ENCODE measurements around the gene ZNF408.

ZNF408 gene

DNA sequence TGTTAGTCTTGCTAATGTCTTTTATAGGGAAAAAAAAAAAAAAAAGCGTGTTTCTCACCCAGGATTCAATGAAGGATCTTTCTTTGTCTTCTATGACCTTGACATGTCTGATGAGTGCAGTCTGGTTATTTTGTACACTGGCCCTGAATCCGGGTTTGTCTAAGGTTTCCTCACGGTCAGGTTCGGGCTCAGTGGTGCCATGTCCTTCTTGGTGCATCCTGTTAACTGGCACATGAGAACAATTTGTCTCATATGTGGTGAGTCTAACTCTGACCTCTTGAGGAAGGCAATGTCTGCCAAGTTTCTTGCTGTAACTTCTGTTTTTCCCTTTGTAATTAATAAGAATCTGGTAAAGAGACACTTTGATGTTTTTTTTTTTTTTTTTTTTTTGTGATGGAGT is 30.7 kb downstream of the ZNF408 start:
- H3K9ac ChIP-seq, result no peak overlapping the region
- TF ChIP-seq Cebpa-rat (IDR thresholded peaks at IDR 0.05), result no peak
- no peaks in the 10 kb centered on the region for H3K27me3 ChIP-seq
- no peak overlapping the region for H3K27ac ChIP-seq
- no peaks in the 10 kb centered on the region for H3K9me3 ChIP-seq (replicated peaks in 1 of 11)
- H4K20me1 ChIP-seq, result no peaks in the 10 kb centered on the region
- H3K4me2 ChIP-seq, result no peak overlapping the region
- no peaks in the 10 kb centered on the region for H3K4me1 ChIP-seq
- no peak overlapping the region for H3K4me3 ChIP-seq
- H3K36me3 ChIP-seq, result no peaks in the 10 kb centered on the region

DNA sequence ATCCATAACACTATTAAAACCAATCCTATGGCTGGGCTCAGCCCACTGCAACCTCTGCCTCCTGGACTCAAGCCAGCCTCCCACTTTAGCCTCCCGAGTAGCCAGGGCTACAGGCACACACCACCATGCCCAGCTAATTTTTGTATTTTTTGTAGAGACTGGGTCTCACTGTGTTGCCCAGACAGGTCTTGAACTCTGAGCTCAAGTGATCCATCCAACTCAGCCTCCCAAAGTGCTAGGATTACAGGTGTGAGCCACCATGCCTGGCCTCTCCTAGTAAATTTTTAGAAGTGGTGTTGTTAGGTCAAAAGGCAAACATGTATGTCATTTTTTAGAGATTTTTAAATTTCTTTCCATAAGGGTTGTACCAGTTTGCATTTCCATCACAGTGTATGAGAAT is 32.4 kb downstream of the ZNF408 start:
- Histone ChIP-seq H3K27ac (no peak overlapping the region), H3K9me3 (replicated peaks in 1 of 11) (no peaks in the 10 kb centered on the region), H3K36me3 (0 out of 22 replicates have a peak, but pooled peaks cover 0 to under 1% (median 0%) of the 10 kb centered on the region in 11 experiments), H3K9ac (no peak overlapping the region), H3K4me1 (no peaks in the 10 kb centered on the region), H3K27me3 (no peaks in the 10 kb centered on the region), H3K4me2 (no peak overlapping the region), H3K4me3 (no peak overlapping the region), H4K20me1 (no peaks in the 10 kb centered on the region)
- TF ChIP-seq Cebpa-rat (IDR thresholded peaks at IDR 0.05), result no peak

DNA sequence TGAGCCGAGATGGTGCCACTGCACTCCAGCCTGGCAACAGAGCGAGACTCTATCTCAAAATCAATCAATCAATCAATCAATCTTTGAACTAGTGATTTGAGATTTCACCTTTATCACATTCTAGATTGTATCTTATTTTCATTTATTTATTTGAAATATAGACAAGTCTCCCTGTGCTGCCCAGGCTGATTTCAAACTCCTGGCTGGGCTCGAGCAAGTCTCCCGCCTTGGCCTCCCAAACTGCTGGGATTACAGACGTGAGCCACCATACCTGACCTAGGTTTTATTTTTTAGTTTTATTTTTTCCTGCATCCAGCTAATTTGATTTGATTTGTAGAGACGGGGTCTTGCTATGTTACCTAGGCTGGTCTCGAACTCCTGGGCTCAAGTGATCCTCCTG is 35.3 kb downstream of the ZNF408 start:
- Histone ChIP-seq H3K27me3 (no peaks in the 10 kb centered on the region), H3K4me1 (no peaks in the 10 kb centered on the region), H3K36me3 (peaks cover 2 to 30% (median 21%) of the 10 kb centered on the region in 11 experiments), H3K27ac (no peak overlapping the region), H3K9ac (no peak overlapping the region), H3K4me3 (no peak overlapping the region), H3K9me3 (replicated peaks in 1 of 11) (no peaks in the 10 kb centered on the region), H3K4me2 (no peak overlapping the region), H4K20me1 (no peaks in the 10 kb centered on the region)
- TF ChIP-seq Cebpa-rat (IDR thresholded peaks at IDR 0.05), result no peak

DNA sequence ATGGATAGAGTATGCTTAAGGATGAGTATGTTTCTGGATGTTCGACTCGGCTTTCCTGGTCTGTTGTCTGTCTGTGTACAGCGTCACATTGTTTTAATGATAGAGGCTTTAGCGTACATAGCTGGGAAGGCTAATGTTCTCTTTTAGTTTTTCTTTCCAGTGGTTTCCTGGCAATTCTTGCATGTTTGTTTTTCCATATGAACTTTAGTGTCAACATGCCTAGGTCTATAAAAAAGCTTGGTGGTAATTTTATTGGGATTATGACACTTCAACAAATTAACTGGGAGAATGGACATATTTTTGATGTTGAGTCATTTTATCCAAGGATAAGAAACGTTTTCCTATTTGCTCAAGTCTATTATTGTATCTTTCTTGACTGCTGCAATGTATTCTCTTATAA is 35.8 kb downstream of the ZNF408 start:
- Histone ChIP-seq H3K4me3 (no peak overlapping the region), H3K27ac (no peak overlapping the region), H3K27me3 (no peaks in the 10 kb centered on the region), H3K4me1 (no peaks in the 10 kb centered on the region), H3K4me2 (no peak overlapping the region), H3K9me3 (replicated peaks in 1 of 11) (no peaks in the 10 kb centered on the region), H4K20me1 (no peaks in the 10 kb centered on the region), H3K36me3 (peaks cover 7 to 34% (median 26%) of the 10 kb centered on the region in 11 experiments), H3K9ac (no peak overlapping the region)
- no peak for TF ChIP-seq Cebpa-rat (IDR thresholded peaks at IDR 0.05)

DNA sequence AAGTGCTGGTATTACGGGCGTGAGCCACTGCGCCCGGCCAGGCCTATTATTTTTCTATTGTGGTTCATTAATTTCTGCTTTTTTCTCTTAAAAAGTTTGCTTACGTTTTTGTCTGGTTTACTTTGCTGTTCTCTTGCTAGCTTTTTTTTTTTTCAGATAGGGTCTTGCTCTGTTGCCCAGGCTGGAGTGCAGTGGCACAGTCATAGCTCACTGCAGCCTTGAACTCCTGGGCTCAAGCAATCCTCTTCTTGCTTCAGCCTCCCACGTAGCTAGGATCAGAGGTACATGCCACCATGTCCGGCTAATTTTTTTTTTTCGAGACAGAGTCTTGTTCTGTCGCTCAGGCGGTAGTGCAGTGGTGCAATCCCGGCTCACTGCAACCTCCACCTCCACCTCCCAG is 36.9 kb downstream of the ZNF408 start:
- H3K4me1 ChIP-seq, result no peaks in the 10 kb centered on the region
- no peak overlapping the region for H3K4me3 ChIP-seq
- H3K36me3 ChIP-seq, result peaks cover 18 to 45% (median 37%) of the 10 kb centered on the region in 11 experiments
- H3K27ac ChIP-seq, result no peak overlapping the region
- no peak for TF ChIP-seq Cebpa-rat (IDR thresholded peaks at IDR 0.05)
- no peaks in the 10 kb centered on the region for H3K27me3 ChIP-seq
- H3K9me3 ChIP-seq (replicated peaks in 1 of 11), result no peaks in the 10 kb centered on the region
- H4K20me1 ChIP-seq, result no peaks in the 10 kb centered on the region
- H3K4me2 ChIP-seq, result no peak overlapping the region
- no peak overlapping the region for H3K9ac ChIP-seq

DNA sequence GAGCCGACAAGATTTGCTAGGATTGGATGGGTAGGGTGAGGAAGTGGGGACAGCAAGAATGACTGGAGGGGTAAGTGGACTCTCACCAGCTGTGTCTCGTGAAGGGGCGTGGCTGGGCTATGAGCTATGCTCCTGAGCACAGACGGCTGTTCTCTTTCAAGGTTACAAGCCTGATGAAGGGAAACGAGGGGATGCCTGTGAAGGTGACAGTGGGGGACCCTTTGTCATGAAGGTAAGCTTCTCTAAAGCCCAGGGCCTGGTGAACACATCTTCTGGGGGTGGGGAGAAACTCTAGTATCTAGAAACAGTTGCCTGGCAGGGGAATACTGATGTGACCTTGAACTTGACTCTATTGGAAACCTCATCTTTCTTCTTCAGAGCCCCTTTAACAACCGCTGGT is 38.1 kb downstream of the ZNF408 start:
- peaks cover 30 to 57% (median 48%) of the 10 kb centered on the region in 11 experiments for H3K36me3 ChIP-seq
- no peaks in the 10 kb centered on the region for H3K27me3 ChIP-seq
- H3K9me3 ChIP-seq (replicated peaks in 1 of 11), result no peaks in the 10 kb centered on the region
- no peak for TF ChIP-seq Cebpa-rat (IDR thresholded peaks at IDR 0.05)
- H3K4me2 ChIP-seq, result no peak overlapping the region
- no peak overlapping the region for H3K9ac ChIP-seq
- no peaks in the 10 kb centered on the region for H3K4me1 ChIP-seq
- H3K27ac ChIP-seq, result no peak overlapping the region
- no peaks in the 10 kb centered on the region for H4K20me1 ChIP-seq
- no peak overlapping the region for H3K4me3 ChIP-seq

DNA sequence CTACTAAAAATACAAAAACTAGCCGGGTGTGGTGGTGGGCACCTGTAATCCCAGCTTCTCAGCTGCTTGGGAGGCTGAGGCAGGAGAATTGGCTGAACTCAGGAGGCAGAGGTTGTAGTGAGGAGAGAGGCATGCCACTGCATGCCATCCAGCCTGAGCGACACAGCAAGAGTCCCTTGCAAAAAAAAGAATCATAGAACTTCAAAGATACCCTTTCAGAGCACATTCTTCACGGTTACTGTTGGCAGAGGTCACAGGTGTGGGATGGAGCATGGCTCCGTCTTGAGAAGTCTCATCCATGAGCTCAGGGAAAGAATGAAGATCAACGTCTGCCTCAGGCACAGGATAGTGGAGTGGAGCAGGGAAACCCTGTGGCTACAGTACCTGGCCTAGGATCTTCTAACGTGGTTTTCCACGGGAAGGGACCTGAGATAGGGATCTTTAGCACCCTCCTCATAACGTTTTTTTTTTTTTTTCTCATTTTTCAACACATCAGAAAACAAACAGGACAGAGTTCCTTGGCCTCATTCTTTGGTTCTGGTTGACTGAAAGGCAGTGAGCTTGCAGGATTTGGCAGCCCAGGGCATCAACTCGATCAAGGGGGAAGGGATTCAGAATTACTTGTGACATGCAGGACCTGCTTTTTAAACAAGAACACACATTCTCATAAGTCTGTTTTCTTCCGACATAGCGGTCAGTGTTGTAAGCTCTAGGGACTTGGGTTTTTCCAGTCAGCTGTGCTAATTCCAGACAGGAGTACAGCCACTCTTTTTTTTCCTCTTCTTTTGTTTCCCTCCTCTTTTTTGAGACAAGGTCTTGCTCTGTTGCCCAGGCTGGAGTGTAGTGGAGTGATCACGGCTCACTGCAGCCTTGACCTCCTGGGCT is 41.0 kb downstream of the ZNF408 start:
- no peak for TF ChIP-seq Cebpa-rat (IDR thresholded peaks at IDR 0.05)
- Histone ChIP-seq H4K20me1 (no peaks in the 10 kb centered on the region), H3K9me3 (replicated peaks in 1 of 11) (no peaks in the 10 kb centered on the region), H3K27ac (no peak overlapping the region; a peak in 1 of 22 replicates), H3K27me3 (no peaks in the 10 kb centered on the region), H3K36me3 (peaks cover 59 to 87% (median 78%) of the 10 kb centered on the region in 11 experiments), H3K4me3 (no peak overlapping the region), H3K4me1 (no peaks in the 10 kb centered on the region), H3K9ac (no peak overlapping the region), H3K4me2 (no peak overlapping the region)

DNA sequence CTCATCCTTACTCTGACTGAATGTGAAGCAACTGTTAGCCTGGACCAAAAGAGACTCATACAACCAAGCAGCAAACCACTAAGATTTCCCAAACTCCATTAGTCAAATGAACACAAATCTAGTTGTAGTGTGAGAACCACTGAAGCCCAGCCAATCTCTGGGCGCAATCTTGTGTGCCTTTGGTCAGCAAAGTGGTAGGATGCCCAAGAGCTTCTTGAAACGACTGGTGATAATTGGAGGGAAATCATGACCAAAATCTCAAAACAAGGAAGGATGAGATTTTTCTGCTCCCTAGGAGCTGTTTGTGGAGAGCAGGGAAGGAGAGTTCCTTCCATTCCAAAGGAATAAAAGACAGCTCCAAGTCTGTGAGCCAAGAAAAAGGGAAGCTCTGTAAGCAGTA is 42.2 kb downstream of the ZNF408 start:
- Histone ChIP-seq H3K9me3 (replicated peaks in 1 of 11) (no peaks in the 10 kb centered on the region), H4K20me1 (no peaks in the 10 kb centered on the region), H3K4me2 (no peak overlapping the region), H3K9ac (no peak overlapping the region), H3K27ac (no peak overlapping the region), H3K4me1 (no peaks in the 10 kb centered on the region), H3K4me3 (no peak overlapping the region), H3K36me3 (peaks cover 71 to 99% (median 90%) of the 10 kb centered on the region in 11 experiments), H3K27me3 (no peaks in the 10 kb centered on the region)
- TF ChIP-seq Cebpa-rat (IDR thresholded peaks at IDR 0.05), result no peak

DNA sequence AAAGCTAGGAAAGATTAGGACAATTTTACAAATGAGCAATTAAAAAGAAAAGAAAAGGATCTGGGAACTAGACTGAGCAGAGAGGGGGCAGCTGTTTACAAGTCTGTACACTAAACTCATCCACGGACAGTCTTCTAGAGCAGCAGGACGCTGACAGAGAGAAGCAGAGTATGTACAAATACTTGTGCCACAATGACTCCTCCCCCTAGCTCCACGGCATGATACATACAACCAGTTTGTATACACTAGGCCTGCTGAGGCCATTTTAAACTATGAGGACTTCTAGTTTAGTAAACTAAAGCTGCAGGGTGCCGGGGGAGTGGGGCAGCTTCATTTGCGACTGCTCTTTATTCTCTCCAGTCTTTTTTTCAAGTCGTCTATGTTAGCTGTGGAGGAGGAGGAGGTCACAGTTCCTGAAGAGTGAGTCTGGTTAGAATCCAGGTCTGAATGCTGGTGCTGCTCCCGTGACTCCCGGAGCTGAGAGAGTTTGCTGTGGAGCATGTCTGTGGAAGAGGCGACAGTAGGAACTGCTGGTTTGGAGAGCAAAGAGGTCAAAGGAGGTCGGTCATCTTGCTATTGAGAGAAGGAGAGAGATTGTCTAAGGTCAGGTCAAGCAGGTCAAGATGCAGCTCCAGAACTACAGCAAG is 43.0 kb downstream of the ZNF408 start:
- Histone ChIP-seq H3K27ac (no peak overlapping the region), H3K9ac (no peak overlapping the region), H3K9me3 (replicated peaks in 1 of 11) (no peaks in the 10 kb centered on the region), H3K4me3 (no peak overlapping the region), H3K4me1 (no peaks in the 10 kb centered on the region), H4K20me1 (no peaks in the 10 kb centered on the region), H3K36me3 (peaks cover 79 to 100% (median 98%) of the 10 kb centered on the region in 11 experiments), H3K4me2 (no peak overlapping the region), H3K27me3 (no peaks in the 10 kb centered on the region)
- no peak for TF ChIP-seq Cebpa-rat (IDR thresholded peaks at IDR 0.05)

DNA sequence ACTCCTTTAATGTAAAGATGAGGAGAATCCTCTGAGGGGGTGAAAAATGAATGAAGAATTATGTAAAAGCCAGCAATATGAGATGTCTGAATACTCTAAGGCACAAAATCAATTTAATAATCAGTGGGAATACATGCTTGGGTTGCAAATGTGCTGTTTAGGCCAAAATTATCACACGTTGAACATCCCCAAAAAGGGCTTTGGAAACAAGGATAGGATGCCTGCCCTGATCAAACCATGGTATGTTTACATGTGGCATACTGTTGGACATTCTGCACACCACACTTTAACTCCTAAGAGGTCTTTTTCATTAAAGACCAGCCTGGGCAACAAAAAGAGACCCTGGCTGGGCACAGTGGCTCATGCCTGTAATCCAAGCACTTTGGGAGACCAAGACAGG is 44.5 kb downstream of the ZNF408 start:
- H3K27me3 ChIP-seq, result no peaks in the 10 kb centered on the region
- H3K4me3 ChIP-seq, result no peak overlapping the region
- no peak overlapping the region for H3K27ac ChIP-seq
- no peak overlapping the region for H3K9ac ChIP-seq
- H3K36me3 ChIP-seq, result peaks cover 92 to 100% (median 100%) of the 10 kb centered on the region in 11 experiments
- TF ChIP-seq Cebpa-rat (IDR thresholded peaks at IDR 0.05), result no peak
- H3K4me1 ChIP-seq, result no peaks in the 10 kb centered on the region
- H3K9me3 ChIP-seq (replicated peaks in 1 of 11), result no peaks in the 10 kb centered on the region
- no peak overlapping the region for H3K4me2 ChIP-seq
- no peaks in the 10 kb centered on the region for H4K20me1 ChIP-seq

Measured in BLaER1 treated with 17β-estradiol and CSF1 and Interleukin-3, amounts not matched to agents 10 nM and 100 nM (cell line).